ENCODE measurements around the gene CCL18.
"Not testable (repeated sequence)": the region's sequence is repeated elsewhere in the genome, so short reads cannot be mapped to it uniquely, and the experiment has no call there.

- TF ChIP-seq SP1 (IDR thresholded peaks at IDR 0.05); NFRKB (IDR thresholded peaks at IDR 0.05); HDGF (IDR thresholded peaks at IDR 0.05; ENCODE audit: borderline replicate concordance); BHLHE40 (IDR thresholded peaks at IDR 0.05; ENCODE audit: borderline replicate concordance): not testable (repeated sequence)
These were observed 24.0 kb downstream of the CCL18 start for GRCh38 chr17:36087897-36088572.

Data from HEK293T (cell line).